ENCODE measurements around the gene EFEMP2.
A peak's percentile ranks its signal among the peaks of the same experiment; 100 is the strongest.

EFEMP2 gene

DNA sequence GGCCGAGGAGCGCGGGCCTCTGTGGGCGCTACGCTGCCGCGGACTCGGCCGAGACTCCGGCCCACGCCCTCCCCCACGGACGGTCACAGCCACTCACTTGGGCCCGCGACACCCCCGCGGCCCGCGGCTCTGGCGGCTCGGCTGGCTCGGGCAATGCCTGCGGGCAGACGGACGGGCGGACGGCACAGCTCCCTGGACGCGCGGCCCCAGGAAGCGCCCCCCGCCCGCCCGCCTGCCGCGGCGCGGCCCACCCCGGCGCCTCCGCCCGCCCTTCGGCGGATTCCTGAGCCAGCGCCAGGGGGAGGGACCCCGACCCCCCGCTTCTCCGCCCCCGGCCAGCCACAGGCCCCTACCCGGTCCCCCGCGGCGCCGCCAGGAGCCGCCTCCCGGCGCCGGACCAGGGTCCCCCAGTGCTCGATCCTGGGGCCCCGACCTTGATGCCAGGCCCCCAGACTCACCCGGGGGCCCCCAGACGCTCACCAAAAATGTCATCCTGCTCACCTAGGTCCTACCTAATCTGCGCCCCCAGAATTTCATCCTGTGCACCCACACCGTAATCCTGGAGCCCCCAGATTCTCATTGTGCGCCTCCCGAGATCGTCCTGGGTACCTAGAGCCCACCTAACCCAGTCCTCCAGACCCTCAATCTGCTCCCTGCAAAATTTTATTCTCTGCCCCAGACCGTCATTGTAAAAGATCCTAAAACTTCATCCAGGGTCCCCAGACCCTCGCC is at the start of gene EFEMP2:
TSS of gene EFEMP2 (minus strand) at position 215 of the 732 bp plus-strand sequence. CDS start 446 bp downstream, outside the sequence.
- intact Hi-C loops (cut with DNase I) = no loop called here
- DNase-seq = peak in 3 of 10 donors; percentile 75 to 89 (median 76)

DNA sequence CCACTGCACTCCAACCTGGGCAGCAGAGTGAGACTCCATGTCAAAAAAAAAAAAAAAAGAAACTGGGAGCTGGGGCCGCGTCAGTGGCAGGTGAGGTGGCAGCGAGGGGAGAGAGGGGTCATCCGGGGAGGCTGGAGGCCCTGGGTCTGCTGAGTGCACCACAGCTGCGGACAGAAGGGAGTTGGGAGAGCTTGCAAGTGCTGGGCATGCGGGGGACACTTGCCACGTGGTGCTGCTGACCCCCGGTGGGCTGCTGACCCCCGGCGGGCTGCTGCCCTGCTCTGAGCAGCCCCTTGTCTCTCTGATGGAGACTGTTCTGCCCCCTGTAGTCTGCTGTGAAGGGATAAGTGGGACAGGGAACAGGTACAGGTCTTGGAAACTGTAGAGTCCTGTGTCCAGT is 49.3 kb upstream of the EFEMP2 start:
- intact Hi-C loops (cut with DNase I) = no loop called here
- DNase-seq = peak in 1 of 10 donors; percentile 52

GRCh38 chr11:65921033-65921555 is 48.5 kb upstream of the EFEMP2 start:
- peak in 2 of 10 donors; percentile 30 to 57 for DNase-seq
- intact Hi-C loops (cut with DNase I) = no loop called here

GRCh38 chr11:65920372-65920802 is 47.8 kb upstream of the EFEMP2 start:
- intact Hi-C loops (cut with DNase I) = loop anchor here (1.0 kb wide), 1 partner anchor 28 kb away; no protein-coding TSS in a partner anchor
- DNase-seq = peak in 2 of 10 donors; percentile 82 to 85

GRCh38 chr11:65919573-65920371 is 47.2 kb upstream of the EFEMP2 start:
- peak in 7 of 10 donors; percentile 27 to 91 (median 51) for DNase-seq
- intact Hi-C loops (cut with DNase I) = loop anchor here (1.0 to 2.0 kb wide), 3 partner anchors 27 to 41 kb away; partner anchors contain the start of genes FIBP and SART1

DNA sequence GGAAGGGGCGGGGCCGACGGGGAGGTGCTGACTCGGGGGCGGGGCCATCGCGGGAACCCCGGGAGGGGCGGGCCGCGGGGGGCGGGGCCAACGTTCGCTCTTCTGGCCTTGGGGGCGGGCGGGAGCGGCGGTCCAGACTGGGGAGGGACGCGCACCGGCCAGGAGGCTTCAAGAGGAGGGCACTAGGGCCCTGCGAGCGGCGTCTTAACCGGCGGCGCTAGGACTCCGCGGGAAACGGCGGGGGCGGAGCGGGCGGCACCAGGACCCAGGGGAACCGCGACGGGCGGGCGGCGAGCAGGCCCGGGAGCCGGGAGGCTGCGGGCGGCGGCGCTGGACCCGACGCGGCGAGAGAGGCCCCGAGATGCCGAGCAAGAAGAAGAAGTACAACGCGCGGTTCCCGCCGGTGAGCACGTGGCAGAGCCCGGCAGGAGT is 46.6 kb upstream of the EFEMP2 start, which contains the start of gene DRAP1:
TSS of gene DRAP1 (plus strand) at position 286 of the 432 bp plus-strand sequence. CDS start at position 362, 76 bp downstream.
- intact Hi-C loops (cut with DNase I) = loop anchor here (2.0 kb wide), 2 partner anchors 30 to 42 kb away; partner anchors contain the start of genes FIBP and SART1

GRCh38 chr11:65918211-65919140 is 45.9 kb upstream of the EFEMP2 start, which contains the start of gene C11orf68:
Gene C11orf68, minus strand, starts transcription at chr11:65919062. Its CDS starts 31 bp downstream, at chr11:65919031.
- intact Hi-C loops (cut with DNase I) = loop anchor here (2.0 kb wide), 2 partner anchors 30 to 42 kb away; partner anchors contain the start of genes FIBP and SART1
- DNase-seq = peak in 3 of 10 donors; percentile 66 to 81 (median 66)

More for the DNA sequence above, 46.6 kb upstream of the EFEMP2 start, which contains the start of gene DRAP1:
- DNase-seq = peak; percentile 98 to 100 (median 100)

- peak in 2 of 10 donors; percentile 73 to 85 for DNase-seq
- intact Hi-C loops (cut with DNase I) = loop anchor here (2.0 kb wide), 2 partner anchors 29 to 43 kb away; partner anchors contain the start of genes FIBP and SART1
These were observed 45.0 kb upstream of the EFEMP2 start for GRCh38 chr11:65917434-65918210.

- intact Hi-C loops (cut with DNase I) = no loop called here
- DNase-seq = no peak
These were observed 44.5 kb upstream of the EFEMP2 start for GRCh38 chr11:65917077-65917433.

GRCh38 chr11:65916391-65916790 is 43.8 kb upstream of the EFEMP2 start:
- DNase-seq = peak in 2 of 10 donors; percentile 54 to 62
- intact Hi-C loops (cut with DNase I) = no loop called here

- intact Hi-C loops (cut with DNase I) = no loop called here
- peak in 6 of 10 donors; percentile 14 to 93 (median 70) for DNase-seq
These were observed 43.2 kb upstream of the EFEMP2 start for GRCh38 chr11:65915821-65916251.

DNA sequence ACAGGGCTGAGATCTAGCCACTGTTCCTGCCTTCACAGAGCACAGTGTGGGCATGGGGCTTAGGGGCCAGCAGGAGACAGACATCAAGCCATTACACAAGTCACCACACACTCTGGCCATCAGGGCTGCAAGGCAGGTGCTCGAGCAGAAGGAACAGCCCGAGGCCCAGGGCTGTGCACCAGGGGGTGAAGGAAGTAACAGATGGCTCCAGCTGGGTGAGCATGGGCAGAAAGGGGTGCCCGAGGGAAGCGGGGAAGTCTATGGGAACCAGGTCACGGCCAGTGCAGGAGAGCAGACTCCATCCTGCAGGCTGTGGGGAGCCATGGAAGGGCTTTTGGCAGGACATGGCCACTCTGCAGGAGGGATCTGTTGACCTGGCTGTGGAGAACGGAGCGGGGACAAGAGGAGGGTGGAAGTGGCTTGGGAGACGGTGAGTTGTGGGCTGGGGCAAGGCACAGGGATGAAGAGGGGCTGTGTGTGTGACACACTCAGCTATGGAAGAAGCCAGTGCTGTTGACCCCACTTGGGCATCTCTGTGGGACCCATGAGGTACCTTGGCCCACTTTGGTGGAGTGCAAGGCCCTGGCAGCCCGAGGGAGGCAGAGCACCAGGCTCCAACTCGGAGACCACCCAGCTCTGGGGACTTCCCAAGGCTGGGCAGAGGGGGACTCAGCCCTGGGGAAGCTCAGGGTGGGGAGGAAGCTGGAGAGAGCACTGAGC is 42.7 kb upstream of the EFEMP2 start:
- intact Hi-C loops (cut with DNase I) = no loop called here
- peak in 2 of 10 donors; percentile 74 to 78 for DNase-seq

GRCh38 chr11:65912845-65913244 is 40.2 kb upstream of the EFEMP2 start:
- intact Hi-C loops (cut with DNase I) = no loop called here
- peak in 2 of 10 donors; percentile 34 to 54 for DNase-seq

DNA sequence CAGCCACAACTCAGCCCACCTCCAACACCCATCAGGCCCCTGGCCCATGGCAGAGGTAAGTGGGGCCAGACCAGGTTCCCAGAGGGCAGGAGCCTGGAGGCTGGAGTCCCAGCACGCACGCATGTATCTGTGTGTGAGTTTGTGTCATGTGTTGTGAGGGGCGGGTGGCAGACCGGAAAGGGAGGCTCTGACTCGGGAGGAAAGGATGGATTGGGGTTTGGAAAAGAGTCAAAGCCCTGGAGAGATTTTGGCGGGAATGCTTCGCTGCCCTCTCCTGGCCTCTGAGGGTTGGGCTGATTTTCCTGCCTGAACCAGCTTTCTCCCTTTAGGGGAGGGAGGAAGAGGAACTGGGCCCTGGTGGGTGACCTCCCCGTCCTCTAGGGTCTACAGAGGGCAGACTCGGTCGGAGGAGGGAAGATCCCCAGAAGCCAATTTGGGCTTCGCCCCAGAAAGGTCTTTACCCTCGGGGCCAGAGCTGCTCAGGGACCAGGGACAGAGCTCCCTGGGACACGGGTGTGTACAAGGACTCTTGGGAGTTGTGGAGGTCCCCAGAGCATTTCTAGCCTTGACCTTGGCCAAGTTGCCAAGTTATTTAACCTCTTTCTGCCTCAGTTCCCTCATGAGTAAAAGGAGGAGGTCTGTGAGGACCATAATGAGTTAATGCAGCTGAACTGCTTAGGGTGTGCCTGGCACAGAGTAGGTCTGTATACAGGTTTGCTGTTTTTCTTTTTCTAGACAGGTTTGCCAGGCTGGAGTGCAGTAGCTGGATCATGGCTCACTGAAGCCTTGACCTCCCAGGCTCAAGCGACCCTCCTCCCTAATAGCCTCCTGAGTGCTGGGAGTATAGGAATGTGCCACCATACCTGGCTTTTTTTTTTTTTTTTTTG is 39.3 kb upstream of the EFEMP2 start:
- intact Hi-C loops (cut with DNase I) = no loop called here
- DNase-seq = peak in 2 of 10 donors; percentile 60 to 67

DNA sequence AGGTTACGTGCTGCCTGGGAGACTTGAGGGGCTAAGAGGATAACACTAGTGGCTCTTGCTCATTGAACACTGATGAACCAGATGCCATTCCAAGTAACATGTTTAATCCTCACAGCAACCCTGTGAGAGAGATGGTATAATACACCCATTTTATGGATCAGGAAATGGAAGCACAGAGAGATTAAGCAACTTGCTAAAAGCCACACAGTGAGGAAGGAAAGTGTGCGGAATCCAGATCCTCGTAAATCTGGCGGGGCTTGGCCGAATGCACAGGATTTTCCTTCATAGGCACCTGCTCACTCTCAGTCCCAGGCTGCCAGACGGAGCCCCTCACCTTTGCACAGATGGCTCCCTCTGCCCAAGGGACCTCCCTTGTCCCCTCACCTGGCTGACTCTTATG is 35.3 kb upstream of the EFEMP2 start:
- intact Hi-C loops (cut with DNase I) = no loop called here
- peak in 2 of 10 donors; percentile 22 to 55 for DNase-seq

GRCh38 chr11:65906602-65907001 is 34.0 kb upstream of the EFEMP2 start:
- no peak for DNase-seq
- intact Hi-C loops (cut with DNase I) = no loop called here

- peak in 2 of 10 donors; percentile 13 to 20 for DNase-seq
- intact Hi-C loops (cut with DNase I) = no loop called here
These were observed 31.1 kb upstream of the EFEMP2 start for GRCh38 chr11:65903715-65904114.

Measured in posterior cingulate gyrus (tissue), 11 donors.